Activated T-cell treated with anti-CD3 and anti-CD28 coated beads, Interleukin-2, amount 50 U/mL, for 24 hours (primary cell): ENCODE results near the gene LIG1.

Experiments used
- DNase-seq: peaks from one replicate; pipeline ENCODE4 v3.0.0-alpha.2; 2020
- H3K27ac Mint-ChIP-seq: 2 replicates; pipeline ENCODE4 v1.8.0; 2020; ENCODE audit warnings: mild to moderate bottlenecking, mixed read lengths
- H3K27me3 Mint-ChIP-seq: 2 replicates; pipeline ENCODE4 v1.8.0; 2020; ENCODE audit warnings: mixed read lengths
- H3K36me3 Mint-ChIP-seq: 2 replicates; pipeline ENCODE4 v1.8.0; 2020; ENCODE audit warnings: low read depth, mixed read lengths
- H3K4me1 Mint-ChIP-seq: 2 replicates; pipeline ENCODE4 v1.8.0; 2020; ENCODE audit warnings: low read depth, mixed read lengths
- H3K4me3 Mint-ChIP-seq: 2 replicates; pipeline ENCODE4 v1.8.0; 2020; ENCODE audit warnings: mild to moderate bottlenecking, moderate library complexity, mixed read lengths
- H3K9me3 Mint-ChIP-seq: 2 replicates; pipeline ENCODE4 v1.8.0; 2020; ENCODE audit warnings: mixed read lengths

The LIG1 gene

GRCh38 chr19:48121066-48121465, 49.1 kb downstream of the LIG1 start:
- no peaks in the 10 kb centered on the region for H3K9me3 Mint-ChIP-seq
- H3K4me3 Mint-ChIP-seq = no peak overlapping the region
- DNase-seq = no peak
- no peak overlapping the region for H3K27ac Mint-ChIP-seq
- peaks cover 30% of the 10 kb centered on the region for H3K4me1 Mint-ChIP-seq
- no peaks in the 10 kb centered on the region for H3K27me3 Mint-ChIP-seq
- peaks cover 95% of the 10 kb centered on the region for H3K36me3 Mint-ChIP-seq

GRCh38 chr19:48120505-48120904, 49.6 kb downstream of the LIG1 start:
- H3K27me3 Mint-ChIP-seq = no peaks in the 10 kb centered on the region
- no peaks in the 10 kb centered on the region for H3K9me3 Mint-ChIP-seq
- H3K4me3 Mint-ChIP-seq = no peak overlapping the region
- H3K4me1 Mint-ChIP-seq = peaks cover 30% of the 10 kb centered on the region
- peak overlapping the region; percentile 38 for H3K27ac Mint-ChIP-seq
- H3K36me3 Mint-ChIP-seq = peaks cover 95% of the 10 kb centered on the region
- no peak for DNase-seq

- Mint-ChIP-seq H3K4me1 (peaks cover 20% of the 10 kb centered on the region), H3K9me3 (no peaks in the 10 kb centered on the region), H3K27me3 (no peaks in the 10 kb centered on the region), H3K36me3 (peaks cover 87% of the 10 kb centered on the region), H3K27ac (peak overlapping the region; percentile 84), H3K4me3 (no peak overlapping the region)
- no peak for DNase-seq
Observed at GRCh38 chr19:48118131-48118517, 52.0 kb downstream of the LIG1 start.

GRCh38 chr19:48117515-48118130, 52.5 kb downstream of the LIG1 start:
- Mint-ChIP-seq H3K4me3 (no peak overlapping the region), H3K9me3 (no peaks in the 10 kb centered on the region), H3K27me3 (no peaks in the 10 kb centered on the region), H3K36me3 (peaks cover 83% of the 10 kb centered on the region), H3K27ac (peak overlapping the region; percentile 84), H3K4me1 (peaks cover 21% of the 10 kb centered on the region)
- no peak for DNase-seq

- H3K4me1 Mint-ChIP-seq = peaks cover 18% of the 10 kb centered on the region
- no peaks in the 10 kb centered on the region for H3K27me3 Mint-ChIP-seq
- no peak overlapping the region for H3K4me3 Mint-ChIP-seq
- no peaks in the 10 kb centered on the region for H3K9me3 Mint-ChIP-seq
- H3K36me3 Mint-ChIP-seq = peaks cover 42% of the 10 kb centered on the region
- DNase-seq = no peak
- peak overlapping the region; percentile 22 for H3K27ac Mint-ChIP-seq
Observed at GRCh38 chr19:48113190-48113917, 56.8 kb downstream of the LIG1 start.

GRCh38 chr19:48111280-48111679, 58.9 kb downstream of the LIG1 start:
- Mint-ChIP-seq H3K4me3 (peak overlapping the region; percentile 87), H3K36me3 (peaks cover 24% of the 10 kb centered on the region), H3K4me1 (peaks cover 16% of the 10 kb centered on the region), H3K27me3 (no peaks in the 10 kb centered on the region), H3K27ac (peak overlapping the region; percentile 94), H3K9me3 (no peaks in the 10 kb centered on the region)
- DNase-seq = no peak

GRCh38 chr19:48110350-48110966, 59.7 kb downstream of the LIG1 start, which contains the start of gene PLA2G4C:
PLA2G4C (minus strand) TSS chr19:48110817; CDS start chr19:48106529, 4,288 bp downstream.
- Mint-ChIP-seq H3K27me3 (no peaks in the 10 kb centered on the region), H3K9me3 (no peaks in the 10 kb centered on the region), H3K36me3 (peaks cover 16% of the 10 kb centered on the region), H3K4me3 (peak within 1 kb of the TSS; percentile 87), H3K27ac (peak within 1 kb of the TSS; percentile 94), H3K4me1 (peaks cover 16% of the 10 kb centered on the region)
- peak; percentile 90 for DNase-seq

GRCh38 chr19:48108997-48109782, 61.0 kb downstream of the LIG1 start:
- no peak overlapping the region for H3K27ac Mint-ChIP-seq
- H3K4me3 Mint-ChIP-seq = peak overlapping the region; percentile 87

GRCh38 chr19:48103922-48104321, 66.2 kb downstream of the LIG1 start:
- Mint-ChIP-seq H3K27me3 (no peaks in the 10 kb centered on the region), H3K27ac (no peak overlapping the region), H3K9me3 (no peaks in the 10 kb centered on the region), H3K4me1 (peaks cover 7% of the 10 kb centered on the region), H3K36me3 (peaks cover 7% of the 10 kb centered on the region), H3K4me3 (no peak overlapping the region)
- no peak for DNase-seq

More at GRCh38 chr19:48108997-48109782, 61.0 kb downstream of the LIG1 start:
- no peak for DNase-seq
- Mint-ChIP-seq H3K4me1 (peaks cover 16% of the 10 kb centered on the region), H3K36me3 (peaks cover 5% of the 10 kb centered on the region), H3K9me3 (no peaks in the 10 kb centered on the region), H3K27me3 (no peaks in the 10 kb centered on the region)

GRCh38 chr19:48102870-48103751, 67.0 kb downstream of the LIG1 start:
- no peak for DNase-seq
- Mint-ChIP-seq H3K27ac (no peak overlapping the region), H3K4me1 (peaks cover 7% of the 10 kb centered on the region)

GRCh38 chr19:48095612-48096175, 74.5 kb downstream of the LIG1 start:
- peaks cover 12% of the 10 kb centered on the region for H3K4me1 Mint-ChIP-seq
- no peaks in the 10 kb centered on the region for H3K27me3 Mint-ChIP-seq
- no peak overlapping the region for H3K27ac Mint-ChIP-seq
- peaks cover 12% of the 10 kb centered on the region for H3K9me3 Mint-ChIP-seq
- no peak for DNase-seq
- peaks cover 39% of the 10 kb centered on the region for H3K36me3 Mint-ChIP-seq
- H3K4me3 Mint-ChIP-seq = no peak overlapping the region

More at GRCh38 chr19:48102870-48103751, 67.0 kb downstream of the LIG1 start:
- no peaks in the 10 kb centered on the region for H3K9me3 Mint-ChIP-seq
- H3K27me3 Mint-ChIP-seq = no peaks in the 10 kb centered on the region
- no peak overlapping the region for H3K4me3 Mint-ChIP-seq
- peaks cover 7% of the 10 kb centered on the region for H3K36me3 Mint-ChIP-seq

GRCh38 chr19:48094855-48095203, 75.3 kb downstream of the LIG1 start:
- no peak for DNase-seq
- H3K27me3 Mint-ChIP-seq = no peaks in the 10 kb centered on the region
- H3K36me3 Mint-ChIP-seq = peaks cover 39% of the 10 kb centered on the region
- H3K27ac Mint-ChIP-seq = no peak overlapping the region
- no peak overlapping the region for H3K4me3 Mint-ChIP-seq
- H3K9me3 Mint-ChIP-seq = peaks cover 12% of the 10 kb centered on the region
- peaks cover 12% of the 10 kb centered on the region for H3K4me1 Mint-ChIP-seq

- Mint-ChIP-seq H3K9me3 (peaks cover 12% of the 10 kb centered on the region), H3K27me3 (no peaks in the 10 kb centered on the region), H3K27ac (no peak overlapping the region), H3K4me3 (no peak overlapping the region), H3K4me1 (peaks cover 12% of the 10 kb centered on the region), H3K36me3 (peaks cover 39% of the 10 kb centered on the region)
- DNase-seq = no peak
Observed at GRCh38 chr19:48094129-48094854, 75.9 kb downstream of the LIG1 start.
